Measurements from ENCODE around the gene ENTHD1. TPM values are rescaled to one million over a fixed set of nuclear protein-coding genes. Genes with fewer than 3 reads are reported as not detected.

ENTHD1 gene
- total and polyA plus RNA-seq, 2 of the 8 experiments (the other 6 are each of a cell fraction or from before 2014, with no cell fraction given) = not detected

GRCh38 chr22:39908737-39909136 lies 15.2 kb upstream of the ENTHD1 start (continued):
- TF ChIP-seq CBX5 (IDR thresholded peaks at IDR 0.05; ENCODE audit: low read depth, low read length) (no peak), PHF8 (conservative IDR thresholded peaks at IDR 0.05; ENCODE audit: low read depth, low read length) (no peak), USF2 (IDR thresholded peaks at IDR 0.05; ENCODE audit: low read length) (no peak)

All from H1 (cell line).